Epithelial cell of prostate (primary cell): ENCODE measurements around the gene KRT82.

Experiments
- DNase-seq: peaks from one replicate; pipeline ENCODE4 v3.0.0-alpha.2; 2011; ENCODE audit warnings: low read depth, low spot score
- H3K27ac ChIP-seq: fragments of 450-650 bp; 2 replicates; pipeline ENCODE4 v1.5.1; 2017; ENCODE audit warnings: mild to moderate bottlenecking

KRT82 gene

DNA sequence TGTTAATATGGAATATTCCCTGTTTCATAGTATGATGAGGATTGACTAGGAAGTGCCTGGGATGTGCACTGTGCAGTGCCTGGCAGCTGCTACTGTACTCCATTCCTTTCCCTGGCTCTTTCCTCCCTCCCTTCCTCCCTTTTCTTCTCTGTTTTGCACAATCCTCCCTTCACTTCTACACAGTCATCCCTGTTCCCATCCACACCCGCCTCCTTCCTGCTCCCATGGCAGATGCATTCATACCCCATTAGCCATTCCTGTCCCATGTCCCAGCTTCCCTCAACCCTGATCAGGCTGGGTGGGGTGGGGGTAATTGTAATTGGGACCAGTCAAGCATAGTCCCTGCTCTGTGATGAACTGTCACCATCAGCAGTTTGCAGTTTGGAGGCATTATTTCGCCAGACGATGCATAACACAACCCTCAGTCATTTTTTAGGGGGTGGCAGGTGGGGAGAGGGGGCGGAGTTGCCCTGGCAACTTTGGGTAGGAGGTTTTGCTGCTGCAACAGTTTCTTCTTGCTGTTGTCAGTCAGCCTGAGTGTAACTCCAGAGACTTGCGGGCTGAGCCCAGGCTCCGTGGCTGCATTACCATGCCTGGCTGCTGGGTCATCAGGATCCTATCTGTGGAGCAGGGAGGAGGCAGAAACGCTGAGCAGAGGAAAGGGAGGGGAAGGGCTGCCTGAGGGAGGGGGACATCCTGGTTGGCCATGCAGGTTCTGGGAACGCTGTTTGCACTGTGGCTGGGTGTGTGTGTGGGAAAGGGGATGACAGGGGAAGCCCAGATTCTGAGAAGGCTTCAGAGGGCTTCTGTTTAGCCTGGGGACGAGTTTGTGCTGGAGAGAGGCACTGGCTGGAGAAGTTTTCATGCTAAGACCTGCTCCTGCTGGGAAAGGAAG is 16.6 kb downstream of the KRT82 start:
- DNase-seq: no peak
- peak overlapping the region; percentile 56 for H3K27ac ChIP-seq

DNA sequence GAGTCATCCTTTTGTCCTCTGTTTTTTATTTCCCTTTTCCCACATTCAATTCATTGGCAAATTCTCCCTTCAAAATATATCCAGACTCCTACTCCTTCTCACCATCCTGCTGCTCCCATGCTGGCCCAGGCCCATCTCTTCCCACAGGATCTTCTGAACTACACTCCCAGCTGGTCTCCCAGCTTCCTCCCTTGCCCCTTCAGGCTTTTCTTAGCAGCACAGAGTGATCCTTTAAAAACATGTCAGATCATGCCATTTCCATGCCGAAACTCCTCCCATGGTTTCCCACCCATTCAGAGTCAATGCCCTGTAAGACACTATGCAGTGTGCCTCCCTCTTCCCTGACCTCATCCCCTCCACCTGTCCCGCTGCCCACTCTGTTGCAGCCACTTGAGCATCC is 18.3 kb downstream of the KRT82 start:
- H3K27ac ChIP-seq: no peak overlapping the region
- DNase-seq: no peak

DNA sequence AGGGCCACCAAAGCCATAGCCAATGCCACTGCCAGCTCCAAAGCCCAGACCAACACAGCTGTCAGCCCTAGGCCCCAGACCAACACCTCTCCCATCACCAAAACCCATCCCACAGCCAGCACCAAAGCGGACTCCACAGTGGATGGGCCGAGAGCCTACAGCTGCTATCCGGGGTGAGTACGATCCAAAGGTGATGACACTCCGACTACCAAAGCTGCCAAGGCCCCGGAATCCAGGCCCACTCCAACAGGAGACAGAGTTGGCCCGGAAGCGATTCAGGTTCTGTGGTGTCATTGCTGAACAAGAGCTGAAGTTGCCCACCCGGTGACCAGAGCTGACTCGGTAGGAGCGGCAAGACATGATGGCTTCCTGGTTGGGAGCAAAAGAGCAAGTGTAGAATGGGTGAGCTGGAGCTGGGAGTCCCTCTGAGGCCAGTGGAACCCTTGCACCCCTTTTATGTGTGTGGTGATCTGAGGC is 20.9 kb downstream of the KRT82 start, which contains the start of gene KRT84:
TSS of gene KRT84 (minus strand) at position 427 of the 477 bp plus-strand sequence. CDS start at position 360, 67 bp downstream.
- no peak within 1 kb of the TSS for H3K27ac ChIP-seq
- no peak for DNase-seq

DNA sequence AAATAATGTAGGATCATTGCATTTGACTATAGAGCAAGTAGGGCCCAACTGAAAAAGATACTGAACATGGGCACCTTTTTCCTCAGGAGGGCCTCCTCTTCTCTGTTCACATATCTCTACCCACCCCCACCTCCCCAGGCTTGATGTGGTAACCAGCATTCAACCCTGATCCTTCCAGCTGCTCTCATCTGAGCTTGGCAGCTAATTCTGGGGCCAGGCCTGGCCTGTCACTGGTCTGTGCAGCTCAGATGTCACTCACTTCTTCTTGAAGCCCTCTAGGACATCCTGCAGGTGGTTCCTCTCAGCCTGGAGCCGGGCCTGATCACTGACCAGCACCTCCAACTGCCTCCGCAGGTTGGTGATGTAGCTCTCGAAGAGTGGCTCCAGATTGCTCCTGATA is 22.8 kb downstream of the KRT82 start:
- DNase-seq: no peak
- H3K27ac ChIP-seq: no peak overlapping the region

DNA sequence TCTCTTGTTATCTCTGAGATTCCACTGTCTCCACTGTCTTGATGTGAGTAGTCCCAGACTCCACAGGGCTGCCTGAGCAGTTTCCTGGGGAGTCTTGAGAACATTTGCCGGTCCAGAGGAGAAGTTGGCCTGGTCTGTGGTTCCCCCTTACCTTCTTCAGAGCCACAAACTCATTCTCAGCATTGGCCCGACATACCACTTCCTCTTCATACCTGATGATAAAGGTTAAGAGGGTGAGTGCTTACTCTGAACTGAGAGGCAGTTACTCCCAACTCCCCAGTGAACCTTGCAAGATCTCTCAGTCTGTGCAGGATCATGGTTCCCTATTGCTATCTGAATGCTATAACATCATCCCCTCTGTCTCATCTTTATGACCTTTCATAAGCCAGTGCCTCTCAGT is 23.3 kb downstream of the KRT82 start:
- H3K27ac ChIP-seq: no peak overlapping the region
- no peak for DNase-seq

DNA sequence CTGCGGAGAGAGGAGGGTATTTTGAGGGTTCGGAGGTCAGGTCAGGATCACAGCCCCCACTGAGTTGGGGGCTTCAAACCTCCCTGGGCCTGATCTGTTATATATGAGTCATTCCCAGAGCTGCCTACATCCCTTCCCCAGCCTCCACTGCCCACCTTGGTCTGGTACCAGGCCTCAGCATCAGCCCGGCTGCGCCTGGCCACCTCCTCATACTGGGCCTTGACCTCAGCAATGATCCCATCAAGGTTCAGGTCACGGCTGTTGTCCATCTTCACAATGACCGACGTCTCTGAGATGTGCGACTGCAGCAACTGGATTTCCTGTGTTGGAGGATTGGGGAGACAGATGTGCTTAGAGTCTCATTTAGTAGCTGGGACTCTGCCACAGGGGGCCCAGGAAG is 24.9 kb downstream of the KRT82 start:
- no peak overlapping the region for H3K27ac ChIP-seq
- DNase-seq: no peak

DNA sequence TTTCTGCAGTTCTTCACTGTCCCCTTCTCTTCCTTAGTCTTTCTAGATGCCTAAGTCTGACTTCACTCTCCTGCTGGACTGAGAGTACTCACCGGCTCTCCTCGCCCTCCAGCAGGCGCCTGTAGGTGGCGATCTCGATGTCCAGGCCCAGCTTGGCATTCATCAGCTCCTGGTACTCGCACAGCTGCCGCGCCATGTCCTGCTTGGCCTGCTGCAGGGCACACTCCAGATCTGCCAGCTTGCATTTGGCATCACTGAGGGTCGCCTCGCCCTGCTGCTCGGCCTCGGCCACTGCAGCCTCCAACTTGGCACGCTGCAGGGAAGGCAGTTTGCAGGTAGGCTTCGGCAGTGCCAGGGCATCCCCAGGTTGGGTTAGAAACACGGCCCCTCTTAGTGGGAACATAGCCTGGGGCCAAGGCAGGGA is 25.9 kb downstream of the KRT82 start:
- no peak for DNase-seq

DNA sequence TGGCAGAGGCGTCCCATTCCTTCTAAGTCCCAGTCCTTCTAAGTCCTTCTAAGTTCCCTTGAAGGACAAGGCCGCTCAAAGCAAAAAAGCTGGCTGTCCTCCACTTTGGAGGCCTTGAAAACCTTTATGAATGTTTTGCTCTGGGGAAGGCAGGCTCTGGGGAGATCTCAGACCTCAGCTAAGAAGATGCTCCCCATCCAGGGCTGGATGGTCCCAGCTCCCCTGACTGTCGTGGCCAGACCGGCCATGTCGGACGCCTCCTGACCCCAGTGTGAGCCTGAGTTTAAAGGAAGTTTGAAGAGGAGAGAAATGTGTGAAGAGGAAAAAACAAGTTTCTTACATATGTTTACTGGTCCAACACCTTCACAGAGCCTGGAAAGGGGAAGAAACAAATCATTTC is 26.6 kb downstream of the KRT82 start:
- DNase-seq: no peak
- H3K27ac ChIP-seq: no peak overlapping the region

More for the DNA sequence above, 25.9 kb downstream of the KRT82 start:
- H3K27ac ChIP-seq: no peak overlapping the region

DNA sequence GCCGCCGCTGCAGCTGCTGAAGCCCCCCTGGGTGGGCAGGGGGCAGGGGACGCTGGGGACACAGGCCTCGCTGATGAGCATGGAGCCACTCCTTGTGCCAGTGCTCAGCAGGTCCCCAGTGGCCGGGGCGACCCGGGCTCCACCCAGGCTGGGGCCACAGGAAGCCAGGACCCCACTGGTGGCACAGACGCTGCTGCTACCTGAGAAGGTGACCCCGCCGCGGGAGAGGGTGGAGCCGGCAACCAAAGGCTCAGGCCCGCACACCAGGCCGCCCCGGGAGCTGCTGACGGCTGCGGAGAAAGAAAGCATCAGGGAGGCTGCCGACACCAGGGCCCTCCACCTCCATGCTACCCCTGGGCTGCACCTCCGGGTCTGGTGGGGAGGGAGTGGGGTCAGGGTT is 28.0 kb downstream of the KRT82 start:
- H3K27ac ChIP-seq: no peak overlapping the region
- no peak for DNase-seq

DNA sequence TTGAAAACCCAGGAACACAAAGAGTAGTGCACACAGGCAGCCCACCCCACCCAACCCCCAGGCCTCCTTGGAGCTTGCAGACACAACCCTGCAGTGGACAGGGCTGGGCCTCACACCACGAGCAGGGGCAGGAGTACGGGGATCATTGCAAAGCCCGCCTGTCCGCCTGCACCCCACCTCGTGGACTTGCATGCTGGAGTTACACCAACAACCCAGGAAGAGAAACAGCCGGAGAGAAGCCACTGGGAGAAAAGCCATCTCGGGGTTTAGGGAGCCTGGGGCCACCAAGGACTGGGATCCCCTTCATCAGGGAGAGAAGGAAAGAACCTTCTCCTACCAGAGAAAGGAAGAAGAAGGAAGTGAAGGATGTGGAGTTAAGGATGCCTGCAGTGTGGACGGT is 28.9 kb downstream of the KRT82 start:
- no peak for DNase-seq
- H3K27ac ChIP-seq: no peak overlapping the region

DNA sequence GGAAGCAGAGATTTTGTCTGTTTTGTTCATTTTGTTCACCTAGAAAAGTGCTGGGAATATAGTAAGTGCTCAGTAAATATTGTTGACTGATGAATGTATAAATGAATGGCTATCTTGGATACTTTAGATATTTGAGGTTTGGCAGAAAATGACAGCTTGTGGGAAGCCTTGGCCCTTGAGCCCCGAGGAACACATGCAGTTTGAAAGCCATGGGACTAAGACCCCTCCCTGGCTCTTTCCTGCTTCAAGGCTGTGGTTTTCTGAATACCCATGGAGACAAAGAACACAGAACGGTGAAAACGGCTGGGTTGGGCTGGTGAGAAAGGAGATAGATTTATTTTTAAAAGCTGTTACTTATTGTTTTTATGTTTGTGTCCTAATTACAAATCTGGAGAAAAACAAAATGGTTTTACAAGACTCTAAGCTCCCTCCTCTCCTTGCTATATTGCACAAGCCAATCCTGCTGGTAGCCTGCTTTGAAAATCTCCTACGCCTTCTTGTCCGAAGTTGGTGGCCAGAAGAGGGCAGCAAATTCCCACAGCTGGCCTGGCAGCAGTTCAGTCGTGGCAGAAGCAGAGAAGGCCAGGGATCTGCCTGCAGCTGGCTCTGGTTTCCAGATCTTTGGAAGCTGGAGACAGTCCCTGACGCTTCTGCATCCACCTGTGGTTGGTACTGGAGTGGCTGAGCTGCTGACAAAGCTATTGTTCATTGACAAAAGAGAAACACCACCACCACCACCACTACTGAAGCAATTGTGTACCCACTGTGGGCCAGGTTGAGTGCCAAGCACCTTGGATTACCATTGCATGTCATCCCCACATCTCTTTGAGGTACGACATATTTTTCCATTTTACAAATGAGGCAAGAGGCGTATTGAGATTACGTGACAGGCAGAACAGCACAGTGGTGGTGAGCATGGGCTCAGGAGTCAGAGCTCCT is 33.6 kb downstream of the KRT82 start:
- no peak overlapping the region for H3K27ac ChIP-seq
- peak; percentile 40 for DNase-seq

DNA sequence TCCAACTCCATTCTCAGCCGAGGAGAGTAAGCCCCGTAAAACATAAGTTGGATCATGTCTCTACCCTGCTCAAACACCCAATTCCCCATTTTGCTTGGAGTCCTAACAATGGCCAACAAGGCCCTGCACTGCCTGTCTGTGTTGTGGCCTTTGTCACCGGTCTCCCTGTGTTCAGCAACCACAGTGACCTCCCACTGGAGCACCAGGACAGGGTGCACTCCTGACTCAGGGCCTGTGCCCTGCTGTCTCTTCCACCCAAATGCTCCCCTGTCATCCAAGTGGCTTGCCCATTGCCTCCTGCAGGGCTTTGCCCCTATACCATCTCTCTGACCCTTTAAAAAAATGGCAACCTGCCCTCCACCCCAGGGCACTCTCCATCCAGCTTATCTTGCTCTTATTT is 34.4 kb downstream of the KRT82 start:
- DNase-seq: no peak
- H3K27ac ChIP-seq: no peak overlapping the region

DNA sequence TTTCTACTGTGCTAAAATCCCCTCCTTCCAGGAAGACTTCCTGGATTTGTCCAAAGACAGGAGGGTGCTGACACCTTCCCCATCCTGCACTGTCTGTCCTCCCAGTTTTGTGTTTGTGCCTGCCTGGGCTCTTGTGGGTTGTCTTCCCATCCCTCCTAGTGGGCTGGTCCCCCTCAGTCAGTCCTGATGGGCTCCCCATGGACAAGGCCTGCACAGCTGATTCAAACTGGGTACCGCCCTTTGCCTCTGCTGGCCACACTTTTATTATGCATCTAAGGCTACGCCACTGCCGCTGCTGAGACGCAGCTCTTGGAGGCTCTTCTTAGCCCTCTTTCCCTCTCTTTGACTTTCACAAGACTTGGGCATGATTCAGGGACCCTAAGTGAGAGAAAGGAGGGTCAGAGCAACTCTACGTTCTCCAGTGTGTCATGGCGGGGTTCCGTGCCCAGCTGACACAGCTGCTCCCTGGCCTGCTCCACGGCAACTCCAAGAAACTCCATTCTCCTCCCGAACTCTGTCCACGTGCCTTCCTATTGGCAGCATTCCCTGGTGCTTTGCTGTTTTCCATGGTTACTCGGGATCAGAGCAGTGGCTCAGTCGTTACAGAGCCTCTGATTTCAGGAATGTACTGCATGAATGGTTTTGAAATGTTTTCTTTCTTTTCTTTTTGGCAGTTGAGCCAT is 35.1 kb downstream of the KRT82 start:
- DNase-seq: no peak
- no peak overlapping the region for H3K27ac ChIP-seq

DNA sequence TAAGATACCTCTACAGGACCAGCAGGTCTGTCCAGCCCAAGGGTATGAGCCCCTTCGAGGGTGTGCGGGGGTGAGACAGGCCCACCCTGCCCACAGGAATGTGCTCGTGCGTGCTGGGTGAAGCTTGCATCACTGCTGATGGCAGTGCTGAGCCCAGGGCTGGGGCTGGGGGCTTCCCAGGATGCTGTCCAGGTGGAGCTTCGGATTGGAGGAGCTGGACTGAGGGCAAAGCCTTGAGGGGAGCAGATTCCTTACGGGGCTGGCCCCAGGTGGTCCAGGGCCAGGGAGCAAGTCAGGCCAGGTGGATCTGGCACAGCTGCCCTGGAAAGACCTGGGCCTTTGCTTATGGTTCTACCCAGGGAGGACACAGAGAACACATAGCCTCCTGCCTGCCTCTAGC is 36.3 kb downstream of the KRT82 start:
- H3K27ac ChIP-seq: no peak overlapping the region
- no peak for DNase-seq

DNA sequence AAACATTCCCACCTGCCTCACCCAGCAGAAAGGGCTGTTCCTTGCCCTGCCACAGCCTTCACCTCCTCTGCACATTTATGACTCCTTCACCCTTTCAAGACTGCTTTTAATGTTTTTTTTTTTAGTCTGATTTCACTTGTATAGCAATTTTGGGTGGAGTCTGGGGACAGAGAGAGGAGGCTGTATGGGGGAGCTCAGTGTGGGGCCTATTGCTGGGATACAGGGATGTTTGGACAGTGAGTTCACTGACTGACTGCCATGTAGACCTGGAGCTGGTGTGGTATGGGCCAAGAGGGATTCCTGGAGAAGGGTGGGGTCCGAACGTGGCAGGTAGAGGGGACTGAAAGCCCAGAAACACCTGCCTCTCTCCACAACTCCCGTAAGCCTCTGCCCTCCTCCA is 36.9 kb downstream of the KRT82 start:
- no peak for DNase-seq
- H3K27ac ChIP-seq: no peak overlapping the region

DNA sequence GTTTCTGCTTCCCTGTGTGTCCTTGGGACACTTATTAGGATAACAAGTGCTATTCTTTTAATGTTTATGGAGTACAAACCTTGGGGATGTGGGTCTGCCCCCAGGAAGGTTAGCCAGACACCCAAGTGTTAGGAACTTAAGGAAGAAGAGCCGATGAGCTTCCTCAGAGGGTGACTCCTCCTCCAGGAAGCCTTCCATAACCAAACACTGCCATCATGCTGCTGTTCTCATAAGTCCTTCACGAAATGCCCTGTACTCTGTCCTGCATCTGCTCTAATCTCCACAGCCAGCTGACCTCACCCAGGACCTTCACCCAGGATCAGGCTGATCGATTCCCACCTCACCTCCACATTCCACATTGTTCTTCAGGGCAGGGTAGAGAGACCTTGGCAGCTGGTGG is 37.6 kb downstream of the KRT82 start:
- DNase-seq: no peak
- no peak overlapping the region for H3K27ac ChIP-seq

DNA sequence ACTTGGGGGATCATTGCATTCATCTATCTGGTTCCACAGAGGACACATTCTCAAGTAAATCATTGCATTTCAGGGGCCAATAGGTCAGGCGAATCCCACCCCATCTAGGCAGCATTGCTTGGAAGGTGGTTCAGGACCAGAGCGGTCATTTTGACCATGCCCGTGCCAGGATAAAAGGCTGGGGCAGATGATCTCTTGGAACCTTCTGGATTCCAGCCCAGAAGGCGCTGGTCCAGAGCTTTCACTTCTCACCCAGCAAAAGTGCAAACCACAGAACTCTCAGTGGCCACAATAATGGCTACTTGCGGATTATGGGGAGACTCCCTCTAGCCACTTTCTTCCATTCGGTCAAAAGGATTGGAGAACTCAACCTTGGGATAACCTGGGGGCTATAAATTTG is 38.3 kb downstream of the KRT82 start:
- no peak for DNase-seq
- H3K27ac ChIP-seq: no peak overlapping the region

DNA sequence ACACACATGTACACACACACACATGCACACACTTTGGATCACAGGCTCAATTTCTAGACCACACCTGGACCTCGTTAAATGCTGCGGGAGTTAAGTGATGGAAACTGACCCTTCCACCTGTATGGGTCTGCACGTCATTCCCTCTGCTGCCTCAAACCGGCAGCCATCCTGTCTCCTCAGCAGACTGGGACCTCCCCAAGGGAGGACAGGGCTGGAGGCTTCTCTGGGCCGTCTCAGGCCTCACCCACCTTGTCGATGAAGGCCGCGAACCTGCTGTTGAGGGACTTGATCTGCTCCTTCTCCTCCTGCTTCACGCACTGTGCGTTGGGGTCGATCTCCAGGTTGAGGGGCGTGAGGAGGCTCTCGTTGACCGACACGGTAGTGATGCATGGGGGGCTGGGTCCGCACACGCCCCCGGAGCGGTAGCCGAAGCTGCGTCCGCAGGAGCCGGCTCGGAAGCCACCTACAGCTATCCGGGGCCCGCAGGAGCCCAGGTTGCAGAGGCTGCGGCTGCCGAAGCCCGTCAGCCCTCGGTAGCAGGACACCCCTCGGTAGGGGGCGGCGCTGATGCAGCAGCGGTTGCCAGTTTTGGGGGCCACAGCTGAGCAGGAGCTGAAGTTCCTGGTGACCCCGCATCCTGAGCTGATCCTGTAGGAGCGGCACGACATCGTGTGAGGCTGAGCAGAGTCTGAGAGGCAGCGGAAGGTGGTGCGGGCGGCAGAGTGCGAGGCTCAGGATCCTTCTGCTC is 39.2 kb downstream of the KRT82 start, which contains the start of gene KRT85:
TSS of gene KRT85 (minus strand) at position 744 of the 748 bp plus-strand sequence. CDS start at position 668, 76 bp downstream.
- DNase-seq: no peak
- no peak within 1 kb of the TSS for H3K27ac ChIP-seq

DNA sequence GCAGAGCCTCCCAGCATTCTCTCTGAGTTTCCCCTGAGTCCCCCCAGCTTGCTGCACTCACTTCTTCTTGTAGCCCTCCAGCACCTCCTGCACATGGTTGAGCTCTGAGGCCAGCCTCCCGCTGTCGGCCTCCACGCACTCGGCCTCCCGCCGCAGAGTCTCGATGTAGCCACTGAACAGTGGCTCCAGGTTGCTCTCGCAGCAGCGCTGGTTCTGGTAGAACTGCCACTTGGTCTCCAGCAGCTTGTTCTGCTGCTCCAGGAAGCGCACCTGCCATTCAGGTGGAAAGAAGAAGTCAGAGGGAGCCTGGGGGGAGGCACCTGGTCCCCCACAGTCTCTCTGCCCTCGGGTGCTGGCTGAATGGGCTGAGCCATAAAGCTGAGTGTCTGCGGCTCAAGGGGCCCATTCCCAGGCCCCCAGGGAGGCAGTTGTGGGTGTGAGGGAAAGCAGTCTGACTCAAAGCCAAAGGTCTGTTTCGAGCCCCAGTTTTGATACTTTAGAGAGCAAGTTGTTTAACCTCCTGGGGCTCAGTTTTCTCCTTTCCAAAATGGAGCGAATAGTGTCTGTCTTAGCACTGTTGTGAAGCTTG is 41.1 kb downstream of the KRT82 start:
- no peak overlapping the region for H3K27ac ChIP-seq
- no peak for DNase-seq
